GM19395 (cell line): Measurements from ENCODE around the gene BROX.
"Not testable (repeated sequence)": the region's sequence is repeated elsewhere in the genome, so short reads cannot be mapped to it uniquely, and the experiment has no call there.

ENCODE experiments used
- ATAC-seq: cut with Tn5 transposase; IDR thresholded peaks from one replicate; pipeline ENCODE4 v1.9.1; 2021; ENCODE audit warnings: mild to moderate bottlenecking, moderate library complexity; ENCODE audit not compliant: unreplicated experiment

BROX gene

GRCh38 chr1:222730866-222731265 lies 18.5 kb downstream of the BROX start:
- no peak for ATAC-seq

- ATAC-seq = peak; percentile 99
Observed at GRCh38 chr1:222732216-222733159, 20.1 kb downstream of the BROX start.

DNA sequence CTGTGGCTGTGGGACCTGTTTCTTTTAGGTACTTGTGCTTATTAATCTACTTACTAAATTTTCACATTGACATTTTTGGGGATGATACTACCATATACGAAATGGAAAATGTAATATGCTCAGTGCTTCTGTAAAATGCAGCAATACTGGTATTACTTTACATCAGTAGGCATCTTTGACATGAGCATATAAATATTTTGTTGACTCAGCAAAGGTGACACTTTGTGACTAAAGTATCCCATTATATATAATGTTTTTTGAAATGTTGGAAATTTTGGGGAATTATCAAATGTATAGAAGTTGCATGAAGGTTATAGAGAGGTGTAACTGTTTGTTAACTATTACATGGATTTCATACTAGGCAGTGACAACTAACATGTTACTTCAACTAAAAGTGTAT lies 22.4 kb downstream of the BROX start:
- no peak for ATAC-seq

GRCh38 chr1:222736470-222736869 lies 24.1 kb downstream of the BROX start:
- no peak for ATAC-seq

DNA sequence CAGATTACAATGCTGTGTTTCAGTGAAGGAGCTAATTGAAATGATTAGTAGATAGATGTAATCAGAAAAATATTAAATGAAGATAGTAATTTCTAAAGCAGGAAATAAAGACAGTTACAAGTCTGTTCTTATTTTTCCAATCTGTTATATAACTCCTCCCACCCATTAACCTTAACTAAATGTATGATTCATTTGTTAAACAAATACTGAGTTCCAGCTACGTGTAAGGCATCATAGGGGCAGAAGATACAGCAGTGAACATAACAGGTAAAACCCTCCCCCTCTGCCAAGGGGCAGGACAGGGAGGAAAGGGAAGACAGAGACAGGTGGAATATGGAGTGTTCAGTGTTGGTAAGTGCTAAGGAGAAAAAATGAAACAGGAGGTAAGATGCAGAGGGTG lies 24.6 kb downstream of the BROX start, which contains the start of gene FAM177B:
TSS of gene FAM177B (plus strand) at position 231 of the 400 bp plus-strand sequence. CDS start 9,344 bp downstream, outside the sequence.
- ATAC-seq = no peak

DNA sequence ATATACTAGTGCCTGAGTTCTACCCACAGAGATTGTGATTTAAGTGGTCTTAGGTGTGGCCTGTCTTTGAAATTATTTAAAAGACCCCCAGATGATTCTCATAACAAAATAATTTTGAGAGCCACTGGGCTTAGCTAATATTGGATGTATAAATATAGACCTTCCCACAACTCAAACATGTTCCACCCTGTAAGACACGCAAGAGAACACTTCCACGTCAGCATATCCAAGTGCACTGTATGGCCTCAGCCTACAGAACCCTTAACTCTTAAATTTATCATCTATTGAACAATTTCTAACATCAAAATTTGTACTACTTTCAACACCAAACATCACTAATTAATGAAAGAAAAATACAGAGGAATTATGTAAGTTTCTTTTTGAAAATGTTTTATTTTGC lies 27.1 kb downstream of the BROX start:
- no peak for ATAC-seq

DNA sequence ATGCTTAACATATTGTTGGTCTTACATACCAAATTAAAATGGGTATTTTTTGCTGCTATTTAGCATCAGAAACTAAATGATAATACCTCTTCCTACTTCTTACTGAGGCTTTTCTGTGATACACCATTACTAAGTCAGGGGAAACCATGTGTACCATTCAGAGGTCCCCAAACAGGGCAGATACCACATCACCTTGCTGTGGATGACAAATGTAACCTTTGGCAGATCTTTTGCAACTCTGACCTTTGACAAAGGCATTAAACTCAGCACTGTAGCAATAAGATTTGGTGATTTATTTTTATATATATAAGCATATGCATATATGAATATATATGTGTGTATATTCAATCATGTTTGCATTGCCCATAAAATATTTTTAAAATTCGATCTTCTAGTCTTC lies 27.6 kb downstream of the BROX start:
- ATAC-seq = no peak

- ATAC-seq = not testable (repeated sequence)
Observed at GRCh38 chr1:222741630-222742457, 29.5 kb downstream of the BROX start.

DNA sequence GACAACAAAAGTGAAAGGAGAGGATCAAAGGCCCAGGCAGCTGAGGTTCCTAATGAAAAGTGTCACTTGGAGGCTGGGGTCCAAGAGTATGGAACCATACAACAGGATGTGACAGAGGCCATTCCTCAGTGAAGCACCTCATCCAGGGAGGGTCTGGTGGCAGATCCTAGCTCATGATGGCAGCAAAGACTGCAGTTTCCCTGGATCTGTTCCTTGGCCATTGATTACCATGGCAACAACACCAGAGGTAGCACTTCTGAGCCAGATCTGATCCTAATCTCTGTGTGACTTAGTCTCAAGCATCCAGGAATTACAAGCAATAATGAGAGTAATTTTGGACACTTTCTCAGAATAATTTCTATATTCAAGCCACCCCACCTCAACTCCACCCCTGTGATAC lies 37.6 kb downstream of the BROX start:
- ATAC-seq = no peak

DNA sequence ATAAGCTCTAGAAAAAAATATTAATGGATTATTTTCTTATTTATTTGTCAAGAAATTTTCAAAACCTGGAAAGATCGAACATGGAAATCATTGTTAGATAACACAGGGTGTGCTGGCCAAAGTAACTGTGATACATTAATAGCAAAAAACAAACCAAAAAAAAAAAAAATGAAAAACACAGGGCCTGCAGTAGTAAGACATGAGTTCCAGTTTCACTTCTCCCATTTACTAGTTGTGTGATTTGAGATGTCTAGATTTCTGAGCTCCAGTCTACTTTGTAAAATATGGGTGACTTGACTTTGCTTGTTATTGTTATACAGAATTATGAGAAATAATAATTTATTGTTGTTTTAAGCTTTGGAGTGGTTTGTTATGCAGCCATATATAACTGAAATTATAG lies 38.3 kb downstream of the BROX start:
- peak; percentile 90 for ATAC-seq

DNA sequence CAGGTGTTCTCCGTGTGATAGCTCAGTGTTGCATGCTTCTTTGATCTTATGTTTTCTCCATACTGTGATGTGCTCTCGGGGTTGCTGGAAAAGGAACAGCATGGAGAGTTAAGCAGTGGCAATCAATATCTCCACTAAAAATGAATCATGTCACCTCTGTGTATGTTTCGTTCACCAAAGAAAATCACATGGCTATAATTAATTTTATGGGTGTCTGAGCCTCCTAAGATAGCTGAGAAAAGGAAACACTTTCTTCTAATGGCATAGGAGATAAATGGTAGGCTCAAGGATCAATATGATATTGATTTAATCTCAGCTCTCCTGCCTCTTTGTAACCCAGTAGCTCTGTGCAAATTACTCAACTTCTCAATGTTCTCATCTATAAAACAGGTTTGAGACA lies 38.9 kb downstream of the BROX start:
- ATAC-seq = no peak

GRCh38 chr1:222754366-222755139 lies 42.2 kb downstream of the BROX start:
- ATAC-seq = no peak

GRCh38 chr1:222757646-222758268 lies 45.4 kb downstream of the BROX start:
- ATAC-seq = no peak

DNA sequence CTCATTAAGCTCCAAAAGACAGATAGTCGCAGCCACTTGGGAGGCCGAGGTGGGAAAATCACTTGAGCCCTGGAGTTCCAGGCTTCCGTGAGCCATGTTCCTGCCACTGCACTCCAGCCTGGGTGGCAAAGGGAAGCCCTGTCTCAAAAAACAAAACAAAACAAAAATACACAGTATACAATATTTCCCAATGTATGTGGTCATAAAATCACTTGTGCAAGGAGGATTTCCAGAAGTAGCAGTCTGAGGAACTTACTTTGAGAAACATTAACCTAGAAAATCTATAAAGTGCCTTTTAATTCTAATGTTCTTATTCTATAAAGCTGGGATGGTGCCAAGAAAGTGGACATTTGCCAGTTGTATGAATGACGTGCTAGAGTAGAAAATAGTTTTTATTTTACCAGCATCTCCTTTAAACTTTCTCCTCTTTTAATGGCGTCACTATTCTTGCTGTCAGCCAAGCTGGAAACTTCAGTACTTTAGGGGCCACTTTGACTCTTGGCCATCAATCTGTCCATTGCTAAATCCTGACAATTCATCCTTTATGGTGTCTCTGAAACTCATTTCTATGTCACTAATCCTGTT lies 47.2 kb downstream of the BROX start:
- no peak for ATAC-seq

- ATAC-seq = no peak
Observed at GRCh38 chr1:222761083-222761482, 48.7 kb downstream of the BROX start.

GRCh38 chr1:222762178-222762577 lies 49.8 kb downstream of the BROX start:
- ATAC-seq = not testable (repeated sequence)

DNA sequence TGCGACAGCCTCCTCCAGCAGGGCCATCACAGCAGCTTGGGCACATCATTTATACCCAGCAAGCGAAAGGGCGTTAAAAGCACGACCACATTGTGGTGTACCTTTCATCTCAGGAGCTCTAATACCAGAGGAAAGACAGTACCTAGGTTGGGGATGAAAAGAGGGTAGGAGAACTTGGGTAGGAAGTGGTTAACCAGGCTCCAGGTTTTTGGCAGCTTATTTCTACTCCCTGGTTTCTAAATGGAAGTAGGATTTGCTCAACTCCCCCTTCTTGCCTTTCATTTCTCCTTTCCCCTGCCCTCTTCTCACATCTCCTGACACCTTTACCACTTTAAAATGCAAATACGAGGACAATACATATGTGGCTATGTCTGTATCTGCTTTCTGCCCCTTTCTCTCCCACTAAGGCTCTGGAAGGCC lies 54.8 kb downstream of the BROX start:
- ATAC-seq = no peak

GRCh38 chr1:222768592-222768991 lies 56.2 kb downstream of the BROX start:
- ATAC-seq = no peak

- ATAC-seq = no peak
Observed at GRCh38 chr1:222769181-222769580, 56.8 kb downstream of the BROX start.

- no peak for ATAC-seq
Observed at GRCh38 chr1:222769971-222770620, 57.7 kb downstream of the BROX start.
